HepG2 (cell line): ENCODE data around the gene PLA1A. TPM values are rescaled to one million over a fixed set of nuclear protein-coding genes. Genes with fewer than 3 reads are reported as not detected.

Source experiments
- ATAC-seq: fragments of 200-7000 bp; cut with Tn5 transposase; 3 replicates; pipeline ENCODE4 v1.9.1; 2020; ENCODE audit warnings: mild to moderate bottlenecking, moderate library complexity
- BruUV-seq: library from RNA; stranded (reverse); fragments of 400-500 nt; replicated peaks from 2 replicates; lab custom pipeline; 2021; lab: Mats Ljungman, UMichigan
- CTCF ChIA-PET: fragments of 300-600 bp; formaldehyde crosslinking; extraction: SDS; loops from one replicate; lab custom pipeline; 2021; ENCODE audit warnings: low total read pairs, inconsistent platforms, low intra/inter-chr PET ratio; lab: Yijun Ruan, JAX
- POLR2A ChIA-PET: fragments of 350-600 bp; sonication (Branson Sonifier 250); formaldehyde crosslinking; loops from one replicate; lab custom pipeline; 2020; ENCODE audit warnings: antibody characterized with exemption, inconsistent platforms; lab: Yijun Ruan, JAX
- DNase-seq: peaks from one replicate; pipeline ENCODE4 v3.0.0-alpha.2; 2015; ENCODE audit warnings: low spot score
- FAIRE-seq: peaks from 3 replicates; lab custom pipeline; 2011; peaks lifted over from hg19 to GRCh38; lab: Jason Lieb, UNC
- H2AFZ ChIP-seq: one replicate; pipeline ENCODE4 v1.6.1; 2011; ENCODE audit warnings: low read length, inconsistent platforms
- H3K27ac ChIP-seq: fragments of 300-600 bp; 3 replicates; pipeline ENCODE4 v1.8.0; 2011; ENCODE audit warnings: mixed run types, mild to moderate bottlenecking, mixed read lengths, low read length, inconsistent platforms; ENCODE audit not compliant: insufficient read depth; ENCODE audit errors: extremely low read length
- H3K27me3 ChIP-seq, 2 experiments: fragments of 200-600 bp in 1 of 2; 2 replicates in 1 of 2; 3 replicates in 1 of 2; pipeline versions ENCODE4 v1.6.0 to v1.8.0; 2011; ENCODE audit warnings: low read length in 2 of 2, mild to moderate bottlenecking in 2 of 2, moderate library complexity in 2 of 2, inconsistent platforms in 1 of 2; ENCODE audit not compliant: insufficient read depth in 2 of 2, control insufficient read depth in 1 of 2
- H3K36me3 ChIP-seq, 2 experiments: fragments of 200-600 bp in 1 of 2; replicated peaks in 1 of 2; 2 replicates in 1 of 2; 3 replicates in 1 of 2; pipeline versions ENCODE4 v1.5.1 to v1.8.0; 2011; ENCODE audit warnings: low read length in 2 of 2, inconsistent platforms in 1 of 2; ENCODE audit not compliant: insufficient read depth in 2 of 2, control insufficient read depth in 1 of 2
- H3K4me1 ChIP-seq: 2 replicates; pipeline ENCODE4 v1.5.1; 2012; ENCODE audit warnings: low read length, inconsistent platforms; ENCODE audit not compliant: insufficient read depth
- H3K4me2 ChIP-seq: 2 replicates; pipeline ENCODE4 v1.6.0; 2011; ENCODE audit warnings: low read depth, low read length, inconsistent platforms
- H3K4me3 ChIP-seq, 3 experiments: fragments of 200-600 bp in 1 of 3; sonication (generic), shearing (Covaris generic) in 1 of 3; replicated peaks in 1 of 3; 2 replicates each; pipeline ENCODE4 v1.5.1; 2011 to 2016; ENCODE audit warnings: low read length in 3 of 3, inconsistent platforms in 2 of 3, low read depth in 2 of 3, mild to moderate bottlenecking in 2 of 3, control low read depth in 1 of 3, mixed read lengths in 1 of 3; ENCODE audit not compliant: insufficient read depth in 1 of 3
- H3K79me2 ChIP-seq: one replicate; pipeline ENCODE4 v1.6.1; 2011; ENCODE audit warnings: low read length, inconsistent platforms; ENCODE audit not compliant: insufficient read depth
- H3K9ac ChIP-seq: 2 replicates; pipeline ENCODE4 v1.6.0; 2011; ENCODE audit warnings: mild to moderate bottlenecking, low read depth, low read length, inconsistent platforms; ENCODE audit not compliant: insufficient read depth
- H3K9me3 ChIP-seq: 2 replicates; pipeline ENCODE4 v1.5.1; 2012; ENCODE audit warnings: mild to moderate bottlenecking, low read length
- H4K20me1 ChIP-seq: 2 replicates; pipeline ENCODE4 v1.6.0; 2011; ENCODE audit warnings: inconsistent platforms, mild to moderate bottlenecking, low read length, moderate library complexity; ENCODE audit not compliant: insufficient read depth
- IKZF1 ChIP-seq: fragments of 450-650 bp; IDR thresholded peaks from 2 replicates; pipeline ENCODE4 v1.7.1; 2016
- MED1 ChIP-seq: sonication (generic); formaldehyde crosslinking; IDR thresholded peaks from 2 replicates; pipeline ENCODE4 v1.4.0; 2020; ENCODE audit warnings: missing genetic modification reagents
- NFATC3 ChIP-seq: sonication (generic); formaldehyde crosslinking; IDR thresholded peaks from 2 replicates; pipeline ENCODE4 v1.5.1; 2020; ENCODE audit warnings: mild to moderate bottlenecking, missing genetic modification reagents
- RELA ChIP-seq: sonication (generic); formaldehyde crosslinking; IDR thresholded peaks from 2 replicates; pipeline ENCODE4 v1.4.0; 2020; ENCODE audit warnings: missing genetic modification reagents
- SP1 ChIP-seq, 2 experiments: fragments of 450-650 bp in 1 of 2; sonication (generic) in 1 of 2; formaldehyde crosslinking in 1 of 2; IDR thresholded peaks; 2 replicates each; pipeline versions ENCODE4 v1.4.0 to v1.6.1; 2016 to 2020; ENCODE audit warnings: missing genetic modification reagents in 1 of 2
- TBL1XR1 ChIP-seq: fragments of 150-350 bp; IDR thresholded peaks from 2 replicates; pipeline ENCODE4 v1.6.1; 2014; ENCODE audit warnings: borderline replicate concordance, low read length; ENCODE audit not compliant: partially characterized antibody
- YEATS4 ChIP-seq: sonication (generic); formaldehyde crosslinking; IDR thresholded peaks from 2 replicates; pipeline ENCODE4 v1.4.0; 2020; ENCODE audit warnings: missing genetic modification reagents, borderline replicate concordance
- ZBTB38 ChIP-seq: sonication (generic); formaldehyde crosslinking; IDR thresholded peaks from 2 replicates; pipeline ENCODE4 v1.5.1; 2020; ENCODE audit warnings: mild to moderate bottlenecking, missing genetic modification reagents
- ZFP1 ChIP-seq: IDR thresholded peaks from 2 replicates; pipeline ENCODE4 v1.6.1; 2016
- ZNF160 ChIP-seq: sonication (generic); formaldehyde crosslinking; IDR thresholded peaks from 2 replicates; pipeline ENCODE4 v1.8.0; 2022; ENCODE audit warnings: mild to moderate bottlenecking, inconsistent platforms, missing genetic modification reagents
- ZNF232 ChIP-seq: sonication (generic); formaldehyde crosslinking; IDR thresholded peaks from 2 replicates; pipeline ENCODE4 v1.4.0; 2020; ENCODE audit warnings: missing genetic modification reagents, borderline replicate concordance
- ZNF350 ChIP-seq: sonication (generic); formaldehyde crosslinking; IDR thresholded peaks from 2 replicates; pipeline ENCODE4 v1.4.0; 2020; ENCODE audit warnings: mild to moderate bottlenecking, low read depth, missing genetic modification reagents, borderline replicate concordance
- ZNF510 ChIP-seq: sonication (generic); formaldehyde crosslinking; IDR thresholded peaks from 2 replicates; pipeline ENCODE4 v1.4.0; 2020; ENCODE audit warnings: low read depth, mild to moderate bottlenecking, missing genetic modification reagents
- ZNF678 ChIP-seq: sonication (generic); formaldehyde crosslinking; IDR thresholded peaks from 2 replicates; pipeline ENCODE4 v1.4.0; 2020; ENCODE audit warnings: mild to moderate bottlenecking, missing genetic modification reagents
- ZSCAN20 ChIP-seq: sonication (generic); formaldehyde crosslinking; IDR thresholded peaks from 2 replicates; pipeline ENCODE4 v1.4.0; 2020; ENCODE audit warnings: missing genetic modification reagents, mild to moderate bottlenecking, borderline replicate concordance
- WGBS: methylation state at CpG from one replicate; pipeline ENCODE4 v1.1.6; 2017; ENCODE audit warnings: low lambda C conversion rate; 5-methylcytosine and 5-hydroxymethylcytosine counted together
- in situ Hi-C: cut with HindIII; loops from 2 replicates; pipeline ENCODE4 v1.10.0; 2017; ENCODE audit warnings: low pct_unique_long_range_greater_than_20kb; ENCODE audit not compliant: extremely low pct_ligation_motif_present
- intact Hi-C: fragments of 100-400 bp; cut with micrococcal nuclease; formaldehyde crosslinking; loops from one replicate; pipeline ENCODE4 v1.10.0; 2022; ENCODE audit not compliant: unreplicated experiment
- polyA plus RNA-seq, 8 experiments: library from polyadenylated mRNA; depleted of rRNA in 3 of 8; stranded (reverse) in 7 of 8; unstranded in 1 of 8; fragments of >200 nt; fragmentation: Illumina TruSeq in 4 of 8; extraction: Trizol in 4 of 8; gene quantifications; 2 replicates each; pipeline versions ENCODE4 v1.2.1 to v1.2.3, GENCODE V29; 2011 to 2016; ENCODE audit warnings: low read depth in 4 of 8, missing spikeins in 1 of 8, mixed read lengths in 1 of 8; ENCODE audit not compliant: insufficient read depth in 1 of 8
- total RNA-seq, 5 experiments: library from RNA; depleted of rRNA; stranded (reverse); fragments of >200 nt; fragmentation: Illumina TruSeq; extraction: Trizol; gene quantifications; 2 replicates each; pipeline ENCODE4 v1.2.3, GENCODE V29; 2016; ENCODE audit warnings: low read depth in 1 of 5
- TF ChIP-seq, protein P1 (sequence below): sonication (generic); formaldehyde crosslinking; IDR thresholded peaks from 2 replicates; pipeline ENCODE4 v1.4.0; 2020; ENCODE audit warnings: missing genetic modification reagents, borderline replicate concordance

Gene PLA1A
- total and polyA plus RNA-seq, 2 of the 13 experiments (the other 11 are each of a cell fraction or from before 2014, with no cell fraction given): 0.11 to 0.18 TPM

DNA sequence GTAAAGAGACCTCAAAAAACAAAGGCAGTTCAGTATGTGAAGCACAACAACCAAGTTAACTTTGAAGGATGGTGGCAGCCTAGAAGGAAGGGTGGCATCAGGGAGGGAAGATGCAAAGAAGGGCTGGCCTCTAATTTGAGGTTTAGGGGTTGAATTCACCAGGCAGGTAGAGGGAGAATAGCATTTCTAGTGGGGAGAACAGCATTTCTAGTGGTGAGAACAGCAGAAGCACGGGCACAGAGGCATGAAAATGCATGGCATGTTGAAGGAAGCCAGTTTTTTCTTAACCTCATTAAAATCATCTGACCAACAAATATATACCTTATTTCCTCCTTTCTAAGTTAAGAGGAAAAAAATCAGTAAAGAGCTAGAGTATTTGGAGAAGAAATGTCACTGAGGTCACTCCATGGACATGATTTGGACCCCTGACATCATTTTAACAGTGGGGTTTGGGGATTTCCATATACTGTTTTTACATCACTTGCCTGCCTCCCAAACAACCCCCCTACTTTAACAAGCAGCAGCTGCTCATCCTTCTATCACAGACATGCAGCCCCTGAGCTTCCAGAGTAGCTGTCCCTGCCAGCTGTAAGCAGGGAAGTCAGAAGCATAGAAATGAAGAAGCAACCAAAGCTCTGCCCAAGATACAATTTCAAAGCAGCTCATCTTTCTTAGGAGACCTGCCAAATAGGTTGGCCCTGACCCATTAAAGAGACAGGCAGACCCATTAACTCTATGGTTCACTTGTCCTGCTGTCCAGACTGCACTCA lies 65.1 kb downstream of the PLA1A start:
- Histone ChIP-seq H3K4me3 (no peak overlapping the region), H3K9me3 (no peaks in the 10 kb centered on the region), H3K4me2 (no peak overlapping the region), H2AFZ (no peak overlapping the region), H3K36me3 (no peaks in the 10 kb centered on the region), H3K27me3 (no peaks in the 10 kb centered on the region), H3K4me1 (no peaks in the 10 kb centered on the region), H3K27ac (no peak overlapping the region), H4K20me1 (no peaks in the 10 kb centered on the region), H3K79me2 (no peaks in the 10 kb centered on the region), H3K9ac (no peak overlapping the region)
- DNase-seq (no peak), ATAC-seq (no peak), FAIRE-seq (no peak)
- ChIA-PET POLR2A (no interaction called here), CTCF (no interaction called here)
- TF ChIP-seq ZBTB38 (CRISPR knock-in tag): no peak
- no peak for TF ChIP-seq MED1 (CRISPR knock-in tag)
- no peak for TF ChIP-seq ZNF350 (CRISPR knock-in tag)
- no peak for TF ChIP-seq SP1 (IDR thresholded peaks at IDR 0.05)
- no peak for TF ChIP-seq SP1 (CRISPR knock-in tag; IDR thresholded peaks at IDR 0.05)
- TF ChIP-seq IKZF1: no peak
- no peak for TF ChIP-seq ZNF678
- in situ Hi-C loops (no loop called here), intact Hi-C loops (no loop called here)
- WGBS: 81% methylated on average over 1 of the region's 1 CpG
- BruUV-seq: no TSS peak

DNA sequence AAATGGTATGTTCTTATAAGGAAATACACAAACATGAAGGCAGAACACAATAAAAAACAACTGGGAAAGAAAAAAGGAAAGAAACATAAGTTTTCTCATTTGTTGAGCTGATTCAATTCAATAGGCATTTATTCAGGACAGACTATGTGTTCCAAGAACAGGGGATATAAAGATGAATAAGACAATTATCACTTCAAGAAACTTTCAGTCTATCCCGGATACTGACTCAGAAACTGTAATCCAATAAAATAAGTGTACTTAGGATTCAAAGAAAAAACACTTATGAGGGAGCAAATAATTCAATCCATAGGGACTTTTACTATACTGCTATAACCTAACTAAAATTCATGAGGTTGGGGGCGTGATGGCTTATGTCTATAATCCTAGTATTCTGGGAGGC lies 66.2 kb downstream of the PLA1A start:
- ChIA-PET POLR2A (no interaction called here), CTCF (no interaction called here)
- intact Hi-C loops (no loop called here), in situ Hi-C loops (no loop called here)
- H3K4me3 ChIP-seq: no peak overlapping the region
- no peak overlapping the region for H2AFZ ChIP-seq
- 97% methylated on average over 2 of the region's 2 CpGs for WGBS
- ATAC-seq: no peak
- no peaks in the 10 kb centered on the region for H3K4me1 ChIP-seq
- H3K9ac ChIP-seq: no peak overlapping the region
- BruUV-seq: no TSS peak
- DNase-seq: no peak
- no peaks in the 10 kb centered on the region for H3K79me2 ChIP-seq
- no peaks in the 10 kb centered on the region for H3K36me3 ChIP-seq
- no peak overlapping the region for H3K27ac ChIP-seq
- no peak for FAIRE-seq
- no peaks in the 10 kb centered on the region for H4K20me1 ChIP-seq
- H3K9me3 ChIP-seq: no peaks in the 10 kb centered on the region
- no peak overlapping the region for H3K4me2 ChIP-seq
- no peaks in the 10 kb centered on the region for H3K27me3 ChIP-seq
- TF ChIP-seq ZNF510 (CRISPR knock-in tag) (no peak), ZNF232 (CRISPR knock-in tag) (no peak), YEATS4 (CRISPR knock-in tag) (no peak), ZFP1 (CRISPR knock-in tag) (no peak), TBL1XR1 (no peak), ZNF160 (CRISPR knock-in tag) (no peak), NFATC3 (no peak), RELA (CRISPR knock-in tag) (no peak), ZSCAN20 (CRISPR knock-in tag) (no peak)
- TF ChIP-seq, protein P1, sequence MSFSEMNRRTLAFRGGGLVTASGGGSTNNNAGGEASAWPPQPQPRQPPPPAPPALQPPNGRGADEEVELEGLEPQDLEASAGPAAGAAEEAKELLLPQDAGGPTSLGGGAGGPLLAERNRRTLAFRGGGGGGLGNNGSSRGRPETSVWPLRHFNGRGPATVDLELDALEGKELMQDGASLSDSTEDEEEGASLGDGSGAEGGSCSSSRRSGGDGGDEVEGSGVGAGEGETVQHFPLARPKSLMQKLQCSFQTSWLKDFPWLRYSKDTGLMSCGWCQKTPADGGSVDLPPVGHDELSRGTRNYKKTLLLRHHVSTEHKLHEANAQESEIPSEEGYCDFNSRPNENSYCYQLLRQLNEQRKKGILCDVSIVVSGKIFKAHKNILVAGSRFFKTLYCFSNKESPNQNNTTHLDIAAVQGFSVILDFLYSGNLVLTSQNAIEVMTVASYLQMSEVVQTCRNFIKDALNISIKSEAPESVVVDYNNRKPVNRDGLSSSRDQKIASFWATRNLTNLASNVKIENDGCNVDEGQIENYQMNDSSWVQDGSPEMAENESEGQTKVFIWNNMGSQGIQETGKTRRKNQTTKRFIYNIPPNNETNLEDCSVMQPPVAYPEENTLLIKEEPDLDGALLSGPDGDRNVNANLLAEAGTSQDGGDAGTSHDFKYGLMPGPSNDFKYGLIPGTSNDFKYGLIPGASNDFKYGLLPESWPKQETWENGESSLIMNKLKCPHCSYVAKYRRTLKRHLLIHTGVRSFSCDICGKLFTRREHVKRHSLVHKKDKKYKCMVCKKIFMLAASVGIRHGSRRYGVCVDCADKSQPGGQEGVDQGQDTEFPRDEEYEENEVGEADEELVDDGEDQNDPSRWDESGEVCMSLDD (CRISPR knock-in tag): no peak
